ENCODE data around the gene ALPL. TPM values are rescaled to one million over a fixed set of nuclear protein-coding genes. Genes with fewer than 3 reads are reported as not detected.

Gene ALPL
- total and polyA plus RNA-seq, 9 of the 15 experiments (the other 6 are each of a cell fraction or from before 2014, with no cell fraction given), result 0.04 to 0.38 (median 0.18) TPM; not detected in 4

DNA sequence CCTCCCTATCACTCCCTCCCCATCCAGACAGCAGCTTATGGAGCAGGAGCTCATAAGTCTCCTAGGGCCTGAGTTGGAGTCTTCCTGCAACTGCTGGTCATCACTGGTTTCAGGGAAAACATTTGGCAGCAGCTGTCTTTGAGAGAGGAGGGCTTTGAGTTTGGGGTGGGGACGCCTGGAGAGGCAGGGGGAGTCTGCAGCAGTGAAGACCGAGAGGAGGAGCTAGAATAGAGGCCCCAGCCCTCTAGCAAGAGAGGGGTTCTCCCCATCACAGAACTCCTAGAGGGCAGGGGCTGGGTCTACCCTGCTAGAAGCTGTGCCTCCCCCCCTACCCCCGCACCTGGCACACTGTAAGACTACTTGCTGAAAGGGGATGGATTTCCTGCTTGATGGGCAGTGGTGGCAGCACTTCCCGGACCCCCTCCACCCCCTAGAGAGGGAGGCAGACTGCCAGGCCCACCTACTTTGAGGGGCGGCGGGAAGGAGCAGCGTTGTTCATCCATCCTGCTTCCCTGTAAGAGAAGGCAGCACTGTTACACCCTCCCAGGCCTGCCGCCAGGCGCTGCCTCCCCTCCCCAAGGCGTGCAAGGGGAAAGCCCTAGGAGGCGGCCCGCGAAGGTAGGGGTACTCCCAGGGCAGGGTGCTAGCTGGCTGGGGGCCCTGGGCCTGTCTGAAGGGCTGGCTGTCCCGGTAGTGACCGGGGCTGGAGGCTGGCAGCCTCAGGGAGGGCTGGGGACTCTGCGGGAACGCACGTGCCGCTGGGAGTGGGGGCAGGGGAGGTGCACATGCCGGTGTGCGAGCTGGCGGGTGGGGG is 109.5 kb downstream of the ALPL start (continued):
- no peak for TF ChIP-seq ATF1 (CRISPR knock-in tag; IDR thresholded peaks at IDR 0.05)
- TF ChIP-seq ATF1 (tag; IDR thresholded peaks at IDR 0.05), result no peak
- TF ChIP-seq, protein P1, sequence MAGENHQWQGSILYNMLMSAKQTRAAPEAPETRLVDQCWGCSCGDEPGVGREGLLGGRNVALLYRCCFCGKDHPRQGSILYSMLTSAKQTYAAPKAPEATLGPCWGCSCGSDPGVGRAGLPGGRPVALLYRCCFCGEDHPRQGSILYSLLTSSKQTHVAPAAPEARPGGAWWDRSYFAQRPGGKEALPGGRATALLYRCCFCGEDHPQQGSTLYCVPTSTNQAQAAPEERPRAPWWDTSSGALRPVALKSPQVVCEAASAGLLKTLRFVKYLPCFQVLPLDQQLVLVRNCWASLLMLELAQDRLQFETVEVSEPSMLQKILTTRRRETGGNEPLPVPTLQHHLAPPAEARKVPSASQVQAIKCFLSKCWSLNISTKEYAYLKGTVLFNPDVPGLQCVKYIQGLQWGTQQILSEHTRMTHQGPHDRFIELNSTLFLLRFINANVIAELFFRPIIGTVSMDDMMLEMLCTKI (IDR thresholded peaks at IDR 0.05; ENCODE audit: partially characterized antibody), result no peak
- TF ChIP-seq, protein P2, sequence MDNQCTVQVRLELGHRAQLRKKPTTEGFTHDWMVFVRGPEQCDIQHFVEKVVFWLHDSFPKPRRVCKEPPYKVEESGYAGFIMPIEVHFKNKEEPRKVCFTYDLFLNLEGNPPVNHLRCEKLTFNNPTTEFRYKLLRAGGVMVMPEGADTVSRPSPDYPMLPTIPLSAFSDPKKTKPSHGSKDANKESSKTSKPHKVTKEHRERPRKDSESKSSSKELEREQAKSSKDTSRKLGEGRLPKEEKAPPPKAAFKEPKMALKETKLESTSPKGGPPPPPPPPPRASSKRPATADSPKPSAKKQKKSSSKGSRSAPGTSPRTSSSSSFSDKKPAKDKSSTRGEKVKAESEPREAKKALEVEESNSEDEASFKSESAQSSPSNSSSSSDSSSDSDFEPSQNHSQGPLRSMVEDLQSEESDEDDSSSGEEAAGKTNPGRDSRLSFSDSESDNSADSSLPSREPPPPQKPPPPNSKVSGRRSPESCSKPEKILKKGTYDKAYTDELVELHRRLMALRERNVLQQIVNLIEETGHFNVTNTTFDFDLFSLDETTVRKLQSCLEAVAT (IDR thresholded peaks at IDR 0.05), result no peak
- no peak for TF ChIP-seq C11orf30 (IDR thresholded peaks at IDR 0.05; ENCODE audit: low read depth)
- TF ChIP-seq PTRF (tag; IDR thresholded peaks at IDR 0.05), result no peak
- TF ChIP-seq NR2C2 (CRISPR knock-in tag; IDR thresholded peaks at IDR 0.05), result no peak
- TF ChIP-seq NR2C2 (tag; IDR thresholded peaks at IDR 0.05), result no peak
- TF ChIP-seq, protein P3, sequence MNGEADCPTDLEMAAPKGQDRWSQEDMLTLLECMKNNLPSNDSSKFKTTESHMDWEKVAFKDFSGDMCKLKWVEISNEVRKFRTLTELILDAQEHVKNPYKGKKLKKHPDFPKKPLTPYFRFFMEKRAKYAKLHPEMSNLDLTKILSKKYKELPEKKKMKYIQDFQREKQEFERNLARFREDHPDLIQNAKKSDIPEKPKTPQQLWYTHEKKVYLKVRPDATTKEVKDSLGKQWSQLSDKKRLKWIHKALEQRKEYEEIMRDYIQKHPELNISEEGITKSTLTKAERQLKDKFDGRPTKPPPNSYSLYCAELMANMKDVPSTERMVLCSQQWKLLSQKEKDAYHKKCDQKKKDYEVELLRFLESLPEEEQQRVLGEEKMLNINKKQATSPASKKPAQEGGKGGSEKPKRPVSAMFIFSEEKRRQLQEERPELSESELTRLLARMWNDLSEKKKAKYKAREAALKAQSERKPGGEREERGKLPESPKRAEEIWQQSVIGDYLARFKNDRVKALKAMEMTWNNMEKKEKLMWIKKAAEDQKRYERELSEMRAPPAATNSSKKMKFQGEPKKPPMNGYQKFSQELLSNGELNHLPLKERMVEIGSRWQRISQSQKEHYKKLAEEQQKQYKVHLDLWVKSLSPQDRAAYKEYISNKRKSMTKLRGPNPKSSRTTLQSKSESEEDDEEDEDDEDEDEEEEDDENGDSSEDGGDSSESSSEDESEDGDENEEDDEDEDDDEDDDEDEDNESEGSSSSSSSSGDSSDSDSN (IDR thresholded peaks at IDR 0.05; ENCODE audit: borderline replicate concordance in 1 of 2, low read depth in 2 of 2, low read length in 2 of 2), result no peak
- TF ChIP-seq GATAD2A (IDR thresholded peaks at IDR 0.05), result no peak
- peak; percentile 58; the same call in 1 of the 2 replicates for TF ChIP-seq POLR2A (conservative IDR thresholded peaks at IDR 0.05)
- no peak for TF ChIP-seq ZBED1 (IDR thresholded peaks at IDR 0.05)
- no peak for TF ChIP-seq MAFG (tag; conservative IDR thresholded peaks at IDR 0.05)
- TF ChIP-seq, protein P4, sequence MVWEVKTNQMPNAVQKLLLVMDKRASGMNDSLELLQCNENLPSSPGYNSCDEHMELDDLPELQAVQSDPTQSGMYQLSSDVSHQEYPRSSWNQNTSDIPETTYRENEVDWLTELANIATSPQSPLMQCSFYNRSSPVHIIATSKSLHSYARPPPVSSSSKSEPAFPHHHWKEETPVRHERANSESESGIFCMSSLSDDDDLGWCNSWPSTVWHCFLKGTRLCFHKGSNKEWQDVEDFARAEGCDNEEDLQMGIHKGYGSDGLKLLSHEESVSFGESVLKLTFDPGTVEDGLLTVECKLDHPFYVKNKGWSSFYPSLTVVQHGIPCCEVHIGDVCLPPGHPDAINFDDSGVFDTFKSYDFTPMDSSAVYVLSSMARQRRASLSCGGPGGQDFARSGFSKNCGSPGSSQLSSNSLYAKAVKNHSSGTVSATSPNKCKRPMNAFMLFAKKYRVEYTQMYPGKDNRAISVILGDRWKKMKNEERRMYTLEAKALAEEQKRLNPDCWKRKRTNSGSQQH (CRISPR knock-in tag; IDR thresholded peaks at IDR 0.05), result no peak
- TF ChIP-seq, protein P5, sequence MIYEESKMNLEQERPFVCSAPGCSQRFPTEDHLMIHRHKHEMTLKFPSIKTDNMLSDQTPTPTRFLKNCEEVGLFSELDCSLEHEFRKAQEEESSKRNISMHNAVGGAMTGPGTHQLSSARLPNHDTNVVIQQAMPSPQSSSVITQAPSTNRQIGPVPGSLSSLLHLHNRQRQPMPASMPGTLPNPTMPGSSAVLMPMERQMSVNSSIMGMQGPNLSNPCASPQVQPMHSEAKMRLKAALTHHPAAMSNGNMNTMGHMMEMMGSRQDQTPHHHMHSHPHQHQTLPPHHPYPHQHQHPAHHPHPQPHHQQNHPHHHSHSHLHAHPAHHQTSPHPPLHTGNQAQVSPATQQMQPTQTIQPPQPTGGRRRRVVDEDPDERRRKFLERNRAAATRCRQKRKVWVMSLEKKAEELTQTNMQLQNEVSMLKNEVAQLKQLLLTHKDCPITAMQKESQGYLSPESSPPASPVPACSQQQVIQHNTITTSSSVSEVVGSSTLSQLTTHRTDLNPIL (CRISPR knock-in tag; IDR thresholded peaks at IDR 0.05), result no peak
- TF ChIP-seq ZNF354B (CRISPR knock-in tag; IDR thresholded peaks at IDR 0.05), result no peak
- no peak for TF ChIP-seq PCBP2 (IDR thresholded peaks at IDR 0.05; ENCODE audit: low read depth, low read length, poor library complexity, severe bottlenecking)
- TF ChIP-seq ZNF146 (CRISPR knock-in tag; IDR thresholded peaks at IDR 0.05; ENCODE audit: unreplicated experiment), result no peak
- TF ChIP-seq, protein P6, sequence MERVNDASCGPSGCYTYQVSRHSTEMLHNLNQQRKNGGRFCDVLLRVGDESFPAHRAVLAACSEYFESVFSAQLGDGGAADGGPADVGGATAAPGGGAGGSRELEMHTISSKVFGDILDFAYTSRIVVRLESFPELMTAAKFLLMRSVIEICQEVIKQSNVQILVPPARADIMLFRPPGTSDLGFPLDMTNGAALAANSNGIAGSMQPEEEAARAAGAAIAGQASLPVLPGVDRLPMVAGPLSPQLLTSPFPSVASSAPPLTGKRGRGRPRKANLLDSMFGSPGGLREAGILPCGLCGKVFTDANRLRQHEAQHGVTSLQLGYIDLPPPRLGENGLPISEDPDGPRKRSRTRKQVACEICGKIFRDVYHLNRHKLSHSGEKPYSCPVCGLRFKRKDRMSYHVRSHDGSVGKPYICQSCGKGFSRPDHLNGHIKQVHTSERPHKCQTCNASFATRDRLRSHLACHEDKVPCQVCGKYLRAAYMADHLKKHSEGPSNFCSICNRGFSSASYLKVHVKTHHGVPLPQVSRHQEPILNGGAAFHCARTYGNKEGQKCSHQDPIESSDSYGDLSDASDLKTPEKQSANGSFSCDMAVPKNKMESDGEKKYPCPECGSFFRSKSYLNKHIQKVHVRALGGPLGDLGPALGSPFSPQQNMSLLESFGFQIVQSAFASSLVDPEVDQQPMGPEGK (CRISPR knock-in tag; IDR thresholded peaks at IDR 0.05; ENCODE audit: borderline replicate concordance), result no peak
